ENCODE data around the gene ZNF766. TPM values are rescaled to one million over a fixed set of nuclear protein-coding genes. Genes with fewer than 3 reads are reported as not detected.

ZNF766 gene
- total RNA-seq, 1 experiment from 2014 or later, result 17.9 TPM

GRCh38 chr19:52275988-52276387, 6.6 kb downstream of the ZNF766 start:
- Histone ChIP-seq H3K79me2 (ENCODE audit: insufficient read depth, low read length) (peaks cover 92% of the 10 kb centered on the region), H3K9ac (ENCODE audit: low read length) (no peak overlapping the region), H3K4me1 (ENCODE audit: control insufficient read depth in 1 of 2, insufficient read depth in 2 of 2, low read length in 2 of 2) (no peaks in the 10 kb centered on the region), H2AFZ (ENCODE audit: low read depth, low read length, poor library complexity, severe bottlenecking) (no peak overlapping the region), H4K20me1 (ENCODE audit: insufficient read depth) (no peaks in the 10 kb centered on the region), H3K4me2 (ENCODE audit: low read length) (no peak overlapping the region), H3K9me3 (ENCODE audit: control insufficient read depth in 1 of 2, insufficient read depth in 1 of 2, low read depth in 1 of 2, low read length in 2 of 2) (peaks cover 5 to 34% of the 10 kb centered on the region in 2 experiments; a peak in 2 of 4 replicates), H3K9me2 (ENCODE audit: insufficient read depth) (no peaks in the 10 kb centered on the region), H3K4me3 (replicated peaks in 1 of 2; ENCODE audit: low read depth in 1 of 2, low read length in 2 of 2) (no peak overlapping the region), H3K27me3 (ENCODE audit: insufficient read depth, low read length) (no peaks in the 10 kb centered on the region), H3K27ac (ENCODE audit: low read depth, low read length) (no peak overlapping the region), H3K36me3 (ENCODE audit: control insufficient read depth in 1 of 2, insufficient read depth in 2 of 2, low read length in 2 of 2) (peaks cover 0 to 23% of the 10 kb centered on the region in 2 experiments; a peak in 2 of 4 replicates)
- ATAC-seq, result no peak
- CTCF ChIA-PET, result no interaction called here
- POLR2A ChIA-PET, result no interaction called here
- TF ChIP-seq YY1 (IDR thresholded peaks at IDR 0.05; ENCODE audit: extremely low read depth, insufficient replicate concordance, low read depth, low read length), result no peak
- TF ChIP-seq SIN3A (IDR thresholded peaks at IDR 0.05; ENCODE audit: low read depth), result no peak
- TF ChIP-seq FOSL1 (IDR thresholded peaks at IDR 0.05; ENCODE audit: low read depth), result no peak
- no peak for TF ChIP-seq RAD21 (IDR thresholded peaks at IDR 0.05; ENCODE audit: low read depth)
- no peak for TF ChIP-seq EGR1 (IDR thresholded peaks at IDR 0.05; ENCODE audit: low read depth)
- no peak for TF ChIP-seq JUND (IDR thresholded peaks at IDR 0.05)
- TF ChIP-seq CTCF (IDR thresholded peaks at IDR 0.05 in 2 of 3, conservative IDR thresholded peaks at IDR 0.05 in 1 of 3; ENCODE audit: borderline replicate concordance in 1 of 3, insufficient read depth in 1 of 3, low read depth in 2 of 3, low read length in 2 of 3), result no peak
- no peak for TF ChIP-seq EZH2phosphoT487 (IDR thresholded peaks at IDR 0.05; ENCODE audit: borderline replicate concordance)
- TF ChIP-seq ZFX (IDR thresholded peaks at IDR 0.05), result no peak
- no peak for TF ChIP-seq ZNF274 (IDR thresholded peaks at IDR 0.05; ENCODE audit: low read depth, low read length)
- no peak for TF ChIP-seq REST (IDR thresholded peaks at IDR 0.05; ENCODE audit: low read depth)
- no peak for TF ChIP-seq POLR2AphosphoS5 (IDR thresholded peaks at IDR 0.05; ENCODE audit: low read depth, low read length)
- no peak for TF ChIP-seq POLR2A (IDR thresholded peaks at IDR 0.05; ENCODE audit: borderline replicate concordance, extremely low read depth, insufficient read depth, insufficient read length)
- no peak for TF ChIP-seq ELF1 (IDR thresholded peaks at IDR 0.05; ENCODE audit: borderline replicate concordance, low read depth)
- no peak for TF ChIP-seq TCF7L2 (IDR thresholded peaks at IDR 0.05; ENCODE audit: borderline replicate concordance, extremely low read depth, insufficient read depth, insufficient read length)
- TF ChIP-seq EZH2 (IDR thresholded peaks at IDR 0.05), result no peak
- TF ChIP-seq MAX (IDR thresholded peaks at IDR 0.05), result no peak
- BruUV-seq (replicated peaks), result no TSS peak
- no peak for DNase-seq (ENCODE audit: low read depth, low spot score)
- intact Hi-C loops (cut with micrococcal nuclease), result no loop called here
- RAD21 ChIA-PET (ENCODE audit: low non-redundant PET in 1 of 2, low total read pairs in 2 of 2, uncharacterized antibody in 2 of 2, unreplicated experiment in 2 of 2), result no interaction called here

Measured in HCT116 (cell line).